ENCODE results near the gene SCRT2.

DNA sequence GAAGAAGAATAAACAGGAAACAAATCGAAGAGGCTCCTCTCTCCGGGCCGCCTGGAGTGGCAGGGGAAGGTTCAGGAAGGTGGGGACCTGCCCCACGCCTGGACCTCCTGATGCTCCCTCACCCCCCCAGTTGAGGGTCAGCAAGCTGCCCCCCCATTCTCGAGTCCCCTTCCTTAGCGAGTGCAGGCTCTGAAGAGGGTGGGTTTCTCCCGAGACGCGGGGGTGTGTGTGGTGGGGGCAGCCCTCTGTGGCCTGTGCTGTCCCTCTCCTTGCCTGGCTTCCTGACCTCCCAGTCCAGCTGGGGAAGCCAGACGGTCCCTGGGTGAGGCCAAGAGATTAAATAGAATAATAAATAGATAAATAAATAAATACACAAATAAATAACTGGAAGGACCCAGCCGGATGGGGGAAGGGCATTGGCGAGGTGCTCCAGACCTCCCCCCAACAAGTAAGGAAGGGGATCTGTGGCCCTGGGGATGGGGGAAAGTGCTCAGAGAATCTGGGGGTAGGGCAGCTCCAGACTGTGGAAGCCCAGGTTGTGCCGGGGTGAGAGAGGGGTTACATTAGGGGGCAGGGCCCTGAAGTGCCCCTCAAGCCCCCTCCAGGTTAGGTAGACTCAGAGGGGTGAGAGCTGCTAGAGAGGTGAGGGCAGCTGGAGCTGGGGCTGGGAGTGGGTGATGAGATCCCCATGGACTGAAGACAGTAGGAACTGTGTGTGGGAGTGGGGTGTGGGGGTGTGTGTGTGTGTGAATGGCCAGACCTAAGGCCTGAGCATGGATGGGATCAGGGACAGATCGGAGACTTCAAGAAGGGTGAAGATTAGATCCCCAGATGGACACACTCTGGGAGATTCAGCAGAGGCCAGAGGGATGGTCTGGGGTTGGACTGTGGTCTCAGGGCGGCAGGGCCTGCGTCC, 13.1 kb downstream of the SCRT2 start:
- no peak for TF ChIP-seq EZH2 (IDR thresholded peaks at IDR 0.05; ENCODE audit: borderline replicate concordance, low read depth, low read length, severe bottlenecking)
- TF ChIP-seq, protein P1, sequence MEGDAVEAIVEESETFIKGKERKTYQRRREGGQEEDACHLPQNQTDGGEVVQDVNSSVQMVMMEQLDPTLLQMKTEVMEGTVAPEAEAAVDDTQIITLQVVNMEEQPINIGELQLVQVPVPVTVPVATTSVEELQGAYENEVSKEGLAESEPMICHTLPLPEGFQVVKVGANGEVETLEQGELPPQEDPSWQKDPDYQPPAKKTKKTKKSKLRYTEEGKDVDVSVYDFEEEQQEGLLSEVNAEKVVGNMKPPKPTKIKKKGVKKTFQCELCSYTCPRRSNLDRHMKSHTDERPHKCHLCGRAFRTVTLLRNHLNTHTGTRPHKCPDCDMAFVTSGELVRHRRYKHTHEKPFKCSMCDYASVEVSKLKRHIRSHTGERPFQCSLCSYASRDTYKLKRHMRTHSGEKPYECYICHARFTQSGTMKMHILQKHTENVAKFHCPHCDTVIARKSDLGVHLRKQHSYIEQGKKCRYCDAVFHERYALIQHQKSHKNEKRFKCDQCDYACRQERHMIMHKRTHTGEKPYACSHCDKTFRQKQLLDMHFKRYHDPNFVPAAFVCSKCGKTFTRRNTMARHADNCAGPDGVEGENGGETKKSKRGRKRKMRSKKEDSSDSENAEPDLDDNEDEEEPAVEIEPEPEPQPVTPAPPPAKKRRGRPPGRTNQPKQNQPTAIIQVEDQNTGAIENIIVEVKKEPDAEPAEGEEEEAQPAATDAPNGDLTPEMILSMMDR (IDR thresholded peaks at IDR 0.05; ENCODE audit: borderline replicate concordance, extremely low read depth, low read length, poor library complexity, severe bottlenecking) = no peak

Measured in DND-41 (cell line).